HG03108 (cell line): ENCODE results near the gene SEMA5A.

Experiments used
- ATAC-seq: cut with Tn5 transposase; IDR thresholded peaks from one replicate; pipeline ENCODE4 v1.9.1; 2021; ENCODE audit warnings: moderate library complexity; ENCODE audit not compliant: unreplicated experiment

The SEMA5A gene

DNA sequence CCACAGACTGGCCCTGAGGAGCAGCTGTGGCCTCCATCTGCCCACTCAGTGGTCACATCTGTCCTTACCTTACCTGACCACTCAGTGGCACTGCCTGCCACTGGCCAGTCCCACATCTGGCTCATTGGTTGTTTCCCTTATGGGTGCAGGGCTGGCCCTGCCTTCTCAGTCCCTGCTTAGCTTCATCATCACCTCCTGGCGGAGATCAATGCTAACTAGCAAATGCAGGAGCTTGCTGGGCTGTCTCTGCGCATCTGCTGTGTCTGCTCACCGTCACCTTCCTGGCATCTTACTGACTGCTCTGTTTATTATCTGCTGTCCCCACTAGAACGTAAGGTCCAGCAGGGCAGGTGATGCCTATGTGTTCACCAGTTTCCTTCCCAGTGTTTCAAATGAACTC is 356.9 kb downstream of the SEMA5A start:
- ATAC-seq = no peak

DNA sequence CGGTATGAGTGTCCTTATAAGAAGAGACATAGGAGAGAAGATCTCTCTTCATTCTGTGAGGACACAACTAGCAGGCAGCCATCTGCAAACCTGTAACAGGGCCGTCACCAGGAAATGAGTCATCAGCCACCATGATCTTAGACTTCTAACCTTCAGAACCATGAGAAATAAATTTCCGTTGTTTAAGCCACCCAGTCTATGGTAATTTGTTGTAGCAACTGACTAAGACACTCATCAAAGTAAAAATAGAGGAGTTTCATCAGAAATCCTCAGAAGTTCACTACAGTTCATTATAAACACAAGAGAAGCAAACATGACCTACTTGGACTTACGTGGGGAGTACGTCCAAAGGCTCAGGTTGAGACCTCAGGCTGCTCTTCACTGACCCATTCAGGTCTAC is 357.7 kb downstream of the SEMA5A start:
- ATAC-seq = no peak

DNA sequence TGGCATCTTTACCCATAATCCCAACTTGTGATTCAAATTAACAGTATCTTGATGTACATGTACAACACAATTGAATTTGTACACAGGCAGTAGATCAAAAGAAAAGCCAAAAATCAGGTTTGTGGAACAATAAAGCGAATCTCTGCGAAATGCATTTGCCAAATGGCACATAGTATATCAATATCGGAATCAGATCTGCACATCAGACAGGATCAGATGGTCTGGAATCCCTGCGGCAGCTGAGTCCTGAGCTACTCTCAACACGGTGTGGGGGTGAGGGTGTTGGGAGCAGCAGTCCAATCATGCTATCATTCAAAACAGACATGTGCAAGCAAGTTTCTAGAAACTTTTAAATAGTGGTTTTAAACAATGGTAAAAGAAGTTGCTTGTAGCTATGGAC is 358.3 kb downstream of the SEMA5A start:
- ATAC-seq = no peak

DNA sequence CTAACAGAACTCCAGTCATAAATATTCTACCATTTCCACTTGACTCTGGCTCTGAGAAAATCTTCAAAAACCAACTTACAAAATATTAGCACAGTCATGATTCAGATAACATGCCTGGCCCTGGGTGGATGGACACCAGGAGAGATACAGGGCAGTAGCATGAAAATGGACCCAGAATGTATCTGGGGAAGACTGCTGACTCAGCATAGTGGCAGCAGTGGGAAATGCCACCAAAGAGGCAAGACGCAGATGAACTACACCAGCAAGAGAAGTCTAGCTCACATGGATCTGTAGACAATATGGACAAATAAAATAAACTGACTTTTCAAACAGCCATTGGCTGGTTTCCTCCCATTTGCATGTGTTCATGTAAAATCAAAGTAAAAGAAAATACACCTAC is 359.8 kb downstream of the SEMA5A start:
- no peak for ATAC-seq

DNA sequence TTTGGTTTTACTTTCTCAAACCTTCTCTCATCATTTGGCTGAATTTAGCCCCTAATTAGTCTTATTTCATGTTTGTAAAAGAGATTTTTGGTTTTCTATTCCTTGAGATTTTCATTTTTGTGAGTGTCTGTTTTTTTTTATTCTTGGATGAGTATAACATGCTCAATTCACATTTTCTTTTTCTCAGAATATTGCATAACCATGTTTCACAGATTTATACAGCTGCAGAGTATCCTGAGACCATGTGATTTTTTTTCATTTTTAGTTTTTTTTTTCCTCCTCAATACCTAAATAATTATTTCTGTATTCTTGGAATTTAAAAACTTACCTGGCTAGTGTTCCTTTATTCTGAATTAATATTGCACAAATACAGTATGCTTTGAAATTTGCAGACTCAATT is 361.9 kb downstream of the SEMA5A start:
- no peak for ATAC-seq

DNA sequence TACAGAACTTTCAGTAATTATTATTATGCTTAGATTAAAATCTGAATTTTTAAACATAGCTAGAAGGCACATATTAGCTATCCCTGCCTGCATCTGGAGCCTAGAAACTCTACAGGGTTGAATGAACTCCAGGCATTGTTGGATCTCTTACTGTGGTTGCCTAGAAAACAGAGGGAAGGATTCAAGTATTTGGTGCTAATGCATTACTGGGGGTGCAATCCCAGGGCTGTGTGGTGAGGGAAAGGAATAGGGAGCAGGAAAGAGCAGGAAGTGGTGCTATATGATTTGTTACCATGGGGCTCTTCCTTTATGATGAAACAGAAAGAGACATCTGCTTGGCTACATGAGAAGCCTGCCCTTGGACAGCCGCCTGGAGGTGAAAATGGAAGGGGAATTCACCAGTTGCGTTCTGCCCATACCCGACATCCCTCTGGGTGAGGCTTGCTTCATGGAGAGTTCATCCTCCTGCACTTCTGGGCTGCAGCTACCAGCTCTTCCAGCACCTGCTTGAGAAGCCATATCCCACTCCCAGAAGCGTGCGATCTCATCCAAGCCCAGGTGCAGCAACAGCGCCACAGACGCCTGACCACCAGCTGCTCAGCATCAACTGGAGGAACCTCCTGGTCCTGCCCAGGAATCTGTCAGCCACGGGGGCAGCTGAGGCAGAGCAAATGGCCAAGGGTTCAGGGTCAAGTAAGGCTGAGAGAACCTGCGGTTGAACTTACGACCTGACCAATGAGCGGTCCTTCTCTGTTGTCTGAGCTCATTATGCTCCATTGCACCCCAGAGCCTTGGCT is 362.8 kb downstream of the SEMA5A start:
- no peak for ATAC-seq

DNA sequence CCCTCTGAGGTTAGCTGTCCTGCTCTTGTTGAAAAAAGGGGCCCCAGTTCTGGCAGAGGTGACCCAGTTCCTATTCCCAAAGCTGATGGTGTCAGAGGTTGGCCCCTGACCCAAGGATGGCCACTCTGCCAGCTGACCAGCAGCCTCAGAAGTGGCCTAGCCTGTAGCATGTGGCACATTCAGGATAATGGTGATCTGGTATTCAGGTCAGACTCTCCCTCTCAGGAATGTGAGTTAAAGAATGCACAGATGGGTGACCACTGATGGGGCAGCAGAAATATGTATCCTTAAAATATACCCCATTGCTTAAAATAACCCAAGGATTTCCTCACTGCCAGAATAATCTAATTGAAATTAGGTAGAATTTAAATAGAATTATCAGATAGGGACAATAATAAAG is 369.2 kb downstream of the SEMA5A start:
- ATAC-seq = no peak

DNA sequence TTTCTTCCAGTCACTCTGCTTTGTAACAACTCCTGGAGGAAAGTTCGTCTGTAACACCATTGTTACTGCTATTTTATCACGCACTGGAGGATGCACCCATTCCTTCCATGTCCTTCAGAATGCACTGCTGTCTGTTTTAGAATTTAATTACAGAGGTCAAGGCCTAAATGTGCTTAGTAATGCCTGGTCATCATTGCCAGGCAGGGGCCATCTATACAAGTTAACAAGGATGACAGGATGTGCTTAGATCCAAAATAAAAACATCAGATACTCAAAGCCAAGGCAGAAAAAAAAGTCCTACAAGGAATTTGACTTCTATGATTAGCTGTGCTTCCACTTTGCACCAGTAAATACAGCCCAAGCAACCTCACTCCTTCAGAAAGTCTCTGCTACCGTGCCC is 371.4 kb downstream of the SEMA5A start:
- no peak for ATAC-seq

DNA sequence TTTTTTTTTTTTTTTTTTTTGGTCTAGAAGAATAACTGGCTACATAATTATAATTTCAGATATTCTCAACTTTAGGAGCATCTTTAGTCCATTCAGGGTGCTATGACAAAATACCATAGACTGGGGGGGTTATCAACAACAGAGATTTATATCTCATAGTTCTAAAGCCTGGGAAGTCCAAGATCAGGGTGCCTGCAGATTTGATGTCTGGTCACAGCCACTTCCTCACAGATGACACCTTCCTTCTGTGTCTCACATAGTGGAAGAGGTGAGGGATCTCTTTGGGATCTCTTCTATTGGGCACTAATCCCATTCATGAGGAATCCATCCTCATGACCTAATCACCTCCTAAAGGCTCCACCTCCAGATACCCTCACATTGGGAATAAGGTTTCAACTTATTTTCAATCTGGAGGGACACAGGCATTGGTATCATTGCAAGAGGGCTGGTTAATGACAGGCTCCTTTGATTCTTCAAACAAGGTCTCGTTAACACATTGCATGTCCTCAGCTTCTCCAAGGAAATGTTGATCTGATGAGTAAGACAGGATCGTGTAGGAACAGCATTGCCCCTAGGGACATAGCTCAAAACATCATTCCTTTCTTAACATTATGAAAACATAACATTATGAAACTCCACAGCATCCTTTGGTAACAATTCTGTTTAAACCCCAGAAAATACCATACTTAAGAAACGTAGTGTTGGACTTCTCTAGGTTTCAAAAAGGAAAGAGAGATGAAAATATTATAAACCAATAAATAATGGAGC is 372.4 kb downstream of the SEMA5A start:
- ATAC-seq = no peak

DNA sequence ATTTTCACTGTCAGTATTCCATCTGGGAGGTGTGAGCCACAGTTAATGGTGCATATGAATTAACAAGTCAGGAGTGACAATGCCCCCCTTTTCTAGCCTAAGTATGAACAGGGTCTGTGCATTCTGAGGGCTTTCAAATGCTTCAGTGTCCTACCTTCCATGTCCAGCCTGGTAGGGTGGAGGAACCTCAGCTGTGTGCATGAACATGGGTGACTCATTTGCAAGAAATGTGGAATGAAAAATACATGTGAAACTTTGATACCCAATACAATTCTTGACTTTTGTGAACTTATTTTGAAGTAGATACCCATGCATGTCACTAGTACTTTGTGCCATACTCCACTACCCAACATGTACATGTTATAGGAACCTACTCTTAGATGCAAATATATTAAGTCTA is 375.8 kb downstream of the SEMA5A start:
- no peak for ATAC-seq

DNA sequence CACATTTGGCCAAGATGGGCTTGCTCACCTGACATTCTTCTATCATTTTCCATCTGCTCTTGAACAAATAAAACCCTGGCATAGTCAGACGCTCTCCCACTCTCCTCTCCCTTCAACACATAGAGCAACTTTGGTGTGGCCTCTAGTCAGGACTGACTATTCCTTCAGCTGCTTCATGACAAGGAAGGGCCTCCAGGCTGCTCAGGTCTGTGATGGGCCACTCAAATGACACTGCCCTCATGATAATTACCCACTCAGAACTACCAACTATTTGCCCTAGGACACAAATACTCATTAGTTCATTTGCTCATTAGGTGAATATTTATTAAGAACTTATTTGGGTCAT is 376.3 kb downstream of the SEMA5A start:
- no peak for ATAC-seq

DNA sequence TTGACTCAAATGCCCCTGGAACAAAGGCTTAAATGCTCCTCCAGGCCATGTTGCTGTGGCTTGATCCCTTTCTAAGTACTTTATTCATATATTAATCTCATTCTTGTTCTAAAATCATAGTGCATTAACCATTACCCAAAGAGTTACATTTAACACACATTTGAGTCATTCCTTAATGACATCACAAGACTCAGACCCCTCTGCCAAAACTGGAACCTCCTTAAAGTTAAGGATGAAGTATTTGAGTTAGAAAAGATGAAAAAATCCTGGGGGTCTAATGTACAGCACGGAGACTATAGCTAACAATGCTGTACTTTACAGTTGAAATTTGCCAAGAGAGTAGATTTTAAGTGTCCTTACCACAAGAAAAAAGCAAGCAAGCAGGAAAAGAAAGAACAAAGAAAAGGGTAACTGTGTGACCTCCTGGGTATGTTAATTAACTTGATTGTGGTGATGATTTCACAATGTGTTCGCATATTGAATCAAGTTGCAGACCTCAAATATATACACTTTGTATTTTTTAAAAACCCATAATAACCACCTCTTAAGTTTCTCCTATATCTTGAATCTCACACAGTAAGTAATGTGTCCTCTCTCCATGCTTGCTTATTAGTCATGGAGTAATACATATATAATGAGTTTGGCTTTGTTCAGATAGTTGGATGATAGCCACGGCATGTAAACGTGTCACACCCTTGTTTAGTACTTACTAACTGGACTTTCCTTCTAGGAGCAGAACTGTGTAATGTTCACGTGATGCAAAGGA is 376.9 kb downstream of the SEMA5A start:
- no peak for ATAC-seq

DNA sequence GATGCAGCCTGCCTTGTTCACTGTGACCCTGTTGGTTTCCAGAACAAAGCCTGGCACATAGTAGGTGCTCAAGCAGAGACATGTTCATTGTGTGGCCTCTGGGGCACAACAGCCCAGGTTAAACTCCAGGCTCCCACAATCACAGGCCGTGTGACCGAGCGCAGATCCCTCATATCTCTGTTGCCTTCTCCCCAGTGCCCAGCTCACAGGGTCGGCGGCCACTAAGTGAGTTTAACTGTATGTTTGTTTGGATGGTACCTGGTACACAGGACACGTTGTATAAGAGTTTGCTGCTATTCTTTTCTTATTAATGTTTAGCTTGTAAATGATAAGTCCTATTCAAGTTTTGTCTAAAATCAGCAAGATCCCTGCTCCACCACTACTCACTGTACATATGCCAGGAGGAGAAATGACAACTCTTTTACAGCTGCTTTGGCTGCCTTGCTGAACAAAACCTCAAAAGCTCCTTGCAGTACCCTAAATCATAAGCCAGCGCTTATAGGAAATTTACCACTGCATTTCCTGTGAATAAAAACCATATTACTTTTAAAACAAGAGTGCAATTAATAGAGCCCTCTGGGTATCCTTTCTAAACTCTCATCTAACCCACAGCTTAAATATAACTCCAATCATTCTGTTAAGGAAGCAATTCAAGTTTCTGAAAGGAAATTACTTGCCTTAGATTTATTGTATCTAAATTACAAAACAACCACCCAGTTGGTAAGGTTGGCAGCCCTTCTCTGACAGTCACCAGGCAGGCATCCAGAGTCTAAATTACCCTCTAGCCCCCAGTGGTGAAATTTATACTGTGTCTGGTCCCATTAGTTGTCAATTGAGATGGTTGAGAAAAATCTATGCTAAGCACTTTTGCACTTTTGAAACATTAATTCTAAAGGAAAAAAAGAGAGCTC is 379.4 kb downstream of the SEMA5A start:
- ATAC-seq = no peak

DNA sequence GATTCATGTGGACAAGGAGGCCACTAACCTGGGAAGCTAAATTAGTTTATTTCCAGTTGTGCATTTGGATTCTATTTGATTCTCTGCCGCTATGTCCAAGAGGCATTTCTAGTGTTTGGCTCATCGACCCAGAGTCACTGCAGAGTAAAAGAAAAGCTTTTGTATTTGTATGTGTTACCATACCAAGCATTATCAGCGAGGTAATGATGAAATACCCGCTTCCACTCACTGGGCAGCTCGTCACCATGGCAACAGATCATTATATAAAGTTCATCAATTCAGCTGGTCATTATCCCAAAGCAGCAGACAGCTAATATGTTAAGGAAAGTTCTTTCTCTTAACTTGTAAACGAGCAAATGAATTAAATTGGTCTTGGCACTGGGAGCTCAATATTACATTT is 380.3 kb downstream of the SEMA5A start:
- ATAC-seq = no peak

DNA sequence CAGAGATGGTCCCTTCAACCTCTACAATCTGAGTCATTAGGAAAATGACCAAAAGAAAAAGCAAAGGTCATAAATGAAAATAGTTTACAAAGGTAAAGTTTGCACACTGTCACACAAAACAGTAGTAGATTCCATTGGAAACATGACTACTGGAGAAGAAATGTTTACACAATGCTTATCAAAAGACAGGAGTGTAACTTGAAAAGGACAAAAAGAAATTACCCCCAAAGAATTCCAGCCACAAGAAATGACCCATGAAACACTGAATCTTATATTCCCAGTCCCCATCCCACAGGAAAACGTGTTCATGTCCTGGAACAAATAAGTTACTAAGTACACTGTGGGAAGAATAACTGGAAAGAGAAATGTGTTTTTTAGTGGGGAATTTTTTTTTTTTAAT is 385.1 kb downstream of the SEMA5A start:
- no peak for ATAC-seq

DNA sequence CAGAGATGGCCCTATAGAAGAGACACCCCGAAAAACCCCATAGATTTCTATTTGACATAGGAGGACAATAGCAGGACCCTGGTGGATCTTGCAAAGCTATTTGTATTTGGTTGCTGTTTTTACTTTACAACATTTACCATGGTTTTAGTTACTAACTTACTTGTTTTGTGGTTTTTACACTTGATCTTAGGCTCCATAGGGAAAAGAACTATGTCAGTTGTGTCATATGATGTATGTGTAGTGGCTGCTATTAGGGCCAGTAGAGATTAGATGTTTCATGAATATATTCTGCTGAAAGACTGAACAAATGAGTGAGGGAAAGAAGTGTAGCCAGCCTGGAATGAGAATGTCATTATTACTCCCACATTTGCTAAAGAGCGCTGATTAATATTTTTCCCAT is 388.1 kb downstream of the SEMA5A start:
- no peak for ATAC-seq

DNA sequence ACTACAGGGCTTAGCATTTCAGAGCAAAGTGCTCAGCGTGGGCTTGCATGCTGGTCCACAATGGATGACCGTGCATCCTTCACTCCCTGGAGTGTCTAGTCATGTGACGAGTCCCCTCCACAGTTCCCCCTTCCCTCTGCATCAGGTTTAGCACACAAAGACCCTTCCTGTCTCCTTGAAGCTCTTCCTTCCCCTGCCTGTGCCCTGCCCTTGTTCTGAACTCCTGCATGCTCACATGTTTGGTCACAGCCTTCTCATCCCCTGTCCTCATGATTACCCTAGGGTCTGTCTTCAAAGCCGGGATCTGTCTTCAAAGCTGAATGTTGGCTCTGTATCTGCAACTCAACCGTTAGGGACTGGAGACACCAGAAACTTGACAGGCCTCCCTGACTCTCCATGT is 388.9 kb downstream of the SEMA5A start:
- ATAC-seq = no peak

DNA sequence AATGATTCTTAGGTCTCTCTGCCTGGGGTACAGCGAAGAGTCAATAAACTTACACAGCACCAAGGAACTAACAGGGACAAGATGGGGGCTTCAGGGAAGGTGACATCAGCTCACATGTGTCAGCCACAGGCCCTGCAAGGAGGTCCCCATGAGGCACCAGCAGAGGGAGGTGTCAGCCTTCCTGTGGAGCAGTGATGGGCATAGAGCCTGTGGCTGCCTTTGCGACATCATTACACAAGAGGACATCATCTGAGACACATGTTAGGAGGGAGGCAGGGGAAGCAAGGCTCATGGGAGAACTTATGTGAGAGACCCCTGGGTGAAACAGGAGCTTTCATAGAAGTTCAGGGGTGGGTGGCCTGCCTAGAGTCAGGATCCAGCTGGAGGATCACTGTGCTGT is 389.6 kb downstream of the SEMA5A start:
- no peak for ATAC-seq

DNA sequence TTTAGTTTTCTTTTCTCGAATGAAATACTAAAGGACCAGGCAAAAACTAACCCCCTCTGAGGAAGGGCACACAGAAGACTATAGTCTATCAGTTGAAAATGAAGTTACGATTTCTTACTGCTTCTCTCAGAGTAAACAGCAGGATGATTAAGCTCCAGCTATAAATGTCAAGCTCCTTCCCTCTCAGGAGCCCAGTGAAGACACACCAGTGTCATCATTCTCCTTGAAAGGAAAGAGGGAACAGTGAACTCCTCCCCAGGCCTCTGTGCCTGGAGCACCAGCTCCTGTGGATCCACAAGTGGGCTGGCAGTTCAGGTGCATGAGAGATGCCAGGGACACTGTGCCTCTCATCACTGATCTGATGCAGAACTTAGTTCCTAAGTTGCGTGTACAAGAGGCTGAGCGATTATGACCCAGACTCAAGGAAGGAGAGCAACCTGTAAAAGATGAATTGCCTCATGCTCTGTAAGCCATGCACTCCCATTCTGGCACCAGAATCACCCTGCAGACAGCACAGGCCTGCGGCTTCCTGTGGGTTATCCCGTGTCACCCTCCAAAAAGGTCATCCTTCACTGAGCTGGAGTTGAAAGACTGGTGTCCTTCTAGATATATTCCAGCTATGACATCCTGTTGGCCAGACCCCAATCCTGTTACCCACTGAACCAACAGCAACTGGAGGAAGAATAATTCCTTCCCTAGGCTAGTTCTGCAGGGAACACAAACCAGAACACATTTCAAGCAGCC is 394.0 kb downstream of the SEMA5A start:
- ATAC-seq = no peak

DNA sequence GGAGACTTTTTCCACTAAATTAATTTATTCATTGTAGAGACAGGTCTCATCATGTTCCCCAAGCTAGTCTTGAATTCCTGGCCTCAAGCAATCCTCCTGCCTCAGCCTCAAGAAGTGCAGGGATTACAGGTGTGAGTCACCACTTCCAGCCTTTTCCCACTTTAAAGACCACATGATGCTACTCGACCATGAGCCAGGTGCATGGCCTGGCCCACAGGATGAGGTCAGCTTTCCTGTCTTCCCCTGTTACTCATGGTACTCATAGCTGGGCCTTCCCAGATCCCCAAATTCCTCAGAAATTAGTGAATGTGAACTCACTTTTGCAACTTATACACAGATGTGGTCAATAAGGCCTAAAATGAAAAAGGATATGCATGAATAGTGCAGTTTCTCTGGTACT is 395.9 kb downstream of the SEMA5A start:
- no peak for ATAC-seq
